Brain microvascular endothelial cell (primary cell): ENCODE measurements around the gene BICDL2.
"Not testable (repeated sequence)": the region's sequence is repeated elsewhere in the genome, so short reads cannot be mapped to it uniquely, and the experiment has no call there.

Source experiments
- DNase-seq: peaks from one replicate; pipeline ENCODE4 v3.0.0-alpha.2; 2020
- H3K27ac ChIP-seq: fragments of 250-450 bp; sonication (Bioruptor Pico); 2 replicates; pipeline ENCODE4 v1.5.1; 2020; ENCODE audit warnings: mild to moderate bottlenecking, moderate library complexity
- H3K27me3 ChIP-seq: fragments of 250-450 bp; sonication (Bioruptor Pico); replicated peaks from 2 replicates; pipeline ENCODE4 v1.5.1; 2020; ENCODE audit warnings: mild to moderate bottlenecking
- H3K36me3 ChIP-seq: fragments of 250-450 bp; sonication (Bioruptor Pico); replicated peaks from 2 replicates; pipeline ENCODE4 v1.5.1; 2020; ENCODE audit warnings: mild to moderate bottlenecking
- H3K4me3 ChIP-seq: 2 replicates; pipeline ENCODE4 v1.5.1; 2011; ENCODE audit warnings: low read depth, mild to moderate bottlenecking, control low read depth, low read length, moderate library complexity
- in situ Hi-C: cut with HindIII; loops from 2 replicates; pipeline ENCODE4 v1.10.0; 2017; ENCODE audit warnings: low sequenced_read_pairs, low pct_ligation_motif_present
- TF ChIP-seq, protein P1 (sequence below): IDR thresholded peaks from 2 replicates; pipeline ENCODE4 v1.5.1; 2011; ENCODE audit warnings: low read depth, mild to moderate bottlenecking, moderate library complexity, low read length, control low read depth, inconsistent platforms; ENCODE audit errors: missing control alignments

The BICDL2 gene

DNA sequence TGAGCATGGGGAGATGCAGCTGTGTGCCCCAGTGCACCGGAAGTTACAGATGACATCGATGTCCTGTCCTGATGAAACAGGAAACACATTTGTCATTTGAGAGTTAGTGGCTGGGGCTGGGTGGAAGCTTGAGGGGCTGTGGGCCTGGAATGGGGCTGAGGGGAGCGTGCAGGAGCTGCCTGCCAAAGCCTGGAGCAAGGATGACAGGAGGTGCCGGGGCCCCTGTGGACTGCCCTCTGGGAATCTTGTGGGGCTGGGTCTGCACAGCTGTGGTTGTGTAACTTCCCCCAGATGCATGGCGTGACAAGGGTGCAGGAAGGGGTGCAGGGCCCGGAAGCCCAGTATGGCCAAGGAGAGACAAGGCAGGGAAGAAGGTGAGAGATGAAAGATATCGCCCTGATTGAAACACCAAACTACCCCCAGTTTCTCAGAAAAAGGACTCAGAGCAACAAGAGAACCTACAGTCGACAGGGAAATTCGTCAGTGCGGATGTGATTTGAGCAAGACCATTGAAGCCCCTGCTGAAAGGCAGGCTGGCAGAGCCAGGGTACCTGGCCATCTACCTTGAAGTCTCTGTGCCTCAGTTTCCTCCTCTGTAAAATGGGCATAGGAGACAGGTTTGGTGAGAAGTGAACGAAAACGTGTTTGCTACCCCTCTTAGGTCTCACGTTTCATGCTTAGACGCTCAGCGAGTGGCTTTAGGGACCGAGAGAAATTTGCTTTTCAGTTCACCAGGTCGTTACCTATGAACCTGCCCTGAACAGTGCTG, 18.4 kb upstream of the BICDL2 start:
- Histone ChIP-seq H3K27me3 (no peaks in the 10 kb centered on the region), H3K4me3 (no peak overlapping the region), H3K27ac (no peak overlapping the region), H3K36me3 (no peaks in the 10 kb centered on the region)
- in situ Hi-C loops = no loop called here
- TF ChIP-seq, protein P1, sequence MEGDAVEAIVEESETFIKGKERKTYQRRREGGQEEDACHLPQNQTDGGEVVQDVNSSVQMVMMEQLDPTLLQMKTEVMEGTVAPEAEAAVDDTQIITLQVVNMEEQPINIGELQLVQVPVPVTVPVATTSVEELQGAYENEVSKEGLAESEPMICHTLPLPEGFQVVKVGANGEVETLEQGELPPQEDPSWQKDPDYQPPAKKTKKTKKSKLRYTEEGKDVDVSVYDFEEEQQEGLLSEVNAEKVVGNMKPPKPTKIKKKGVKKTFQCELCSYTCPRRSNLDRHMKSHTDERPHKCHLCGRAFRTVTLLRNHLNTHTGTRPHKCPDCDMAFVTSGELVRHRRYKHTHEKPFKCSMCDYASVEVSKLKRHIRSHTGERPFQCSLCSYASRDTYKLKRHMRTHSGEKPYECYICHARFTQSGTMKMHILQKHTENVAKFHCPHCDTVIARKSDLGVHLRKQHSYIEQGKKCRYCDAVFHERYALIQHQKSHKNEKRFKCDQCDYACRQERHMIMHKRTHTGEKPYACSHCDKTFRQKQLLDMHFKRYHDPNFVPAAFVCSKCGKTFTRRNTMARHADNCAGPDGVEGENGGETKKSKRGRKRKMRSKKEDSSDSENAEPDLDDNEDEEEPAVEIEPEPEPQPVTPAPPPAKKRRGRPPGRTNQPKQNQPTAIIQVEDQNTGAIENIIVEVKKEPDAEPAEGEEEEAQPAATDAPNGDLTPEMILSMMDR = no peak
- no peak for DNase-seq

DNA sequence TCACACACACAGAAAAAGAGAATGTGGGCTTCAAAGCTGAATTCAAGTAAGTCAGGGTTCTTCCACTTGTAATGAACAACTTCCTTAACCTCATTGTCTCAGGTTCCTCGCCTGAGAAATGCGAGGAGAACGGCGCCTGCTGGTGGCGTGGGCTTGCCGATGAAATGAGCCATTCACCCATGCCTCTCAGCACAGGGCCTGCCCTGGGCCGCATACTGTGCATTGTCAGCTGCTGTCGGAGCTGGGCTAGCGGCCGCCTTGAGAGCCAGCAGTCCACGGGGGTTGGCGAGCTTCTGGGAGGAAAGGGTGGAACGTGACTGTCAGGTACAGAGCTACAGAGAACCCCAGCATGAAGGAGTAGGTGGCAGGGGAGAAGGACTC, 16.6 kb upstream of the BICDL2 start:
- H3K27ac ChIP-seq, in situ Hi-C loops, H3K4me3 ChIP-seq, H3K27me3 ChIP-seq, H3K36me3 ChIP-seq, DNase-seq: not testable (repeated sequence)

DNA sequence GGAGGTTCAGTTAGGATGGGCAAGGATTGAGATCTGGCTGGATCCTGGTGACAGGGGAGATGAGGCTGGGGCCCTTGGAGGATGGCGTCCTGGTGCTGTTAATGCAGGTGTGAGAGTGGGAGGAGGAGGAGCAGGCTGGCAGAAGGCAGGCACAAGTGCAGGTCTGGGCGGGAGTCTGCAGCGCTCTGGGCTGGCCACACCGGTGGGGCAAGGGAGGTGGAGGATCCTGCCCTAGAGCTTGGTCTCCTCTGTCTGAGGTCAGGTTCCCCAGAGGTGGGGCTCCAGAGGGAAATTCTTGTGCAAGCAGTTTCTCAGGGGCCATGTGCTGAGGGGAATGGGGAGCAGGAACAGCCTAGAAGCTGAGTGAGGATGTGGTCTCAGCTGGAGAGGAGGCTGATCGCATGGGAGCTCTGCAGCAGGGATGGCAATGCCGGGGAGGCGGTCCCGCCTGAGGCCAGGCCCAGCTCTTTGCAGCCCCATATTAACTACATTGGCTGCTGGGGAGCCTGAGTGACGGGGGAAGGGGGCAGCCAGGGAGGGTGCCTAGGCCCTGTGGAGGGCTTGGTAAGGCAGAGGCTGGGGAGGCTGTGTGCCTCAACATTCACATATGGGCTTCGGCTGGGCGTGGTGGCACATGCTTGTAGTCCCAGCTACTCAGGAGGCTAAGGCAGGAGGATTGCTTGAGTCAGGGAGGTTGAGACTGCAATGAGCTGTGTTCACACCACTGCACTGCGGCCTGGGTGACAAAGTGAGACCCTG, 16.0 kb upstream of the BICDL2 start:
- DNase-seq, H3K27ac ChIP-seq, H3K4me3 ChIP-seq, in situ Hi-C loops, H3K36me3 ChIP-seq, H3K27me3 ChIP-seq: not testable (repeated sequence)

DNA sequence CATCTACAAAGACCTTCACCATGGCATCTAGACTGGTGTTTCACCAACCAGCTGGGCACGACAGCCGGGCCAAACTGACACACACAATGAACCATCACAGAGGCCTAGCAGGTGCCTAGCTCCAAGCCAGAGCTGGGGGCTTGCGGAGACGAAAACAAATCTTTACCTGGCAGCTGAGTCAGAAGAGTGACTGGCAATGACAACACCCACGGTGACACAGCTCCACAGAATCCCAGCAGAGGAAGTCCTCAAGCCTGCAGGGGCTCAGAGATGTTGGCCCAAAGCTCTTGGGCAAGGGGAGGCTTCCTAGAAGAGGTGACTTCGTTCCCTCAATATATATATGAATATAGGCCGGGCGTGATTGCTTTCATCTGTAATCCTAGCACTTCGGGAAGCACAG, 14.8 kb upstream of the BICDL2 start:
- no peak for DNase-seq
- H3K27ac ChIP-seq = no peak overlapping the region
- in situ Hi-C loops = no loop called here
- H3K27me3 ChIP-seq = peaks cover 7% of the 10 kb centered on the region
- H3K4me3 ChIP-seq = no peak overlapping the region
- no peaks in the 10 kb centered on the region for H3K36me3 ChIP-seq
- TF ChIP-seq, protein P1 = no peak

DNA sequence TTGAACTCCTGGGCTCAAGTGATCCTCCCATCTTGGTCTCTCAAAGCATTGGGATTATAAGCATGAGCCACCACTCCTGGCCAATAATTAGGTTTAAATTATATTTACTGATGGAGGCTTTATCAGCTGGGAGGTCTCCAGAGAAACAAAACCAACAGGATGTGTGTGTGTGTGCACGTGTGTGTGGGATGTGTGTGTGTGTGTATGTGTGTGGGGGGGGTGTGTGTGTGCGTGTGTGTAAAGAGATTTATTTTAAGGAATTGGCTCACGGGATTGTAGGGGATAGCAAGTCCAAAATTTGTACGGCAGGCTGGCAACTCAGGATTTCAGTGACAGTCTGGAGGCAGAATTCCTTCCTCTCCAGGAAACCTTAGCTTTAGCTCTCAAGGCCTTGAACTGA, 14.3 kb upstream of the BICDL2 start:
- in situ Hi-C loops = no loop called here
- Histone ChIP-seq H3K27me3 (peaks cover 11% of the 10 kb centered on the region), H3K4me3 (no peak overlapping the region), H3K36me3 (no peaks in the 10 kb centered on the region), H3K27ac (no peak overlapping the region)
- DNase-seq = no peak
- TF ChIP-seq, protein P1 = no peak

DNA sequence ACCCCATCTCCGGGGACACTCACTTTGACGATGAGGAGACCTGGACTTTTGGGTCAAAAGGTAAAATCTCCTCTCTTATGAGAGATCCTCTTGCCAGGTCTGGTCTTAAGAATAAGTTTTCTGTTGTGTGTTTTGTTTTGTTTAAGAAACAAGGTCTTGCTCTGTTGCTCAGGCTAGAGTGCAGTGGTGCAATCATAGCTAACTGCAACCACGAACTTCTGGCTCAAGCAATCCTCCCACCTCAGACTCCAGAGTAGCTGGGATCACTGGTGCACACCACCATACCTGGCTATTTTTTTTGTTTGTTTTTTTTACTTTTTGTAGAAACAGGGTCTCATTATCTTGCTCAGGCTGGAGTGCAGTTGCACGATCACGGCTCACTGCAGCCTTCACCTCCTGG, 13.7 kb upstream of the BICDL2 start:
- Histone ChIP-seq H3K27me3 (peaks cover 11% of the 10 kb centered on the region), H3K27ac (no peak overlapping the region)
- TF ChIP-seq, protein P1 = no peak

More for the DNA sequence above, 13.7 kb upstream of the BICDL2 start:
- in situ Hi-C loops = no loop called here
- no peak for DNase-seq
- H3K4me3 ChIP-seq = no peak overlapping the region
- H3K36me3 ChIP-seq = no peaks in the 10 kb centered on the region
